CD4-positive, alpha-beta memory T cell (primary cell): ENCODE data around the gene MRTFA. TPM values are rescaled to one million over a fixed set of nuclear protein-coding genes. Genes with fewer than 3 reads are reported as not detected.
A peak's percentile ranks its signal among the peaks of the same experiment; 100 is the strongest.
"Not testable (repeated sequence)": the region's sequence is repeated elsewhere in the genome, so short reads cannot be mapped to it uniquely, and the experiment has no call there.

Experiments
- CTCF ChIA-PET: fragments of 350-600 bp; sonication (Branson Sonifier 250); formaldehyde crosslinking; loops from one replicate; lab custom pipeline; 2021; ENCODE audit warnings: inconsistent platforms; ENCODE audit not compliant: partially characterized antibody; lab: Charles Lee
- POLR2A ChIA-PET: fragments of 350-600 bp; sonication (Branson Sonifier 250); formaldehyde crosslinking; loops from one replicate; lab custom pipeline; 2021; ENCODE audit not compliant: partially characterized antibody; lab: Charles Lee
- DNase-seq, 5 donors: peaks; one replicate each; pipeline versions ENCODE4 v3.0.0 to v3.0.0-alpha.2; 2020 to 2022; ENCODE audit warnings: mixed read lengths in 1 of 5
- H3K27ac ChIP-seq: one replicate; pipeline ENCODE4 v1.7.0; 2013; ENCODE audit warnings: low read depth, low read length
- H3K27me3 ChIP-seq: 2 replicates; pipeline ENCODE4 v1.7.0; 2013; ENCODE audit warnings: mild to moderate bottlenecking, low read length, moderate library complexity; ENCODE audit not compliant: insufficient read depth
- H3K36me3 ChIP-seq: 2 replicates; pipeline ENCODE4 v1.7.0; 2013; ENCODE audit warnings: mild to moderate bottlenecking, low read length, moderate library complexity; ENCODE audit not compliant: insufficient read depth
- H3K4me1 ChIP-seq: 2 replicates; pipeline ENCODE4 v1.7.0; 2013; ENCODE audit warnings: mild to moderate bottlenecking, low read length, moderate library complexity; ENCODE audit not compliant: insufficient read depth
- H3K4me3 ChIP-seq, 2 donors: one replicate each; pipeline ENCODE4 v1.7.0; 2013; ENCODE audit warnings: low read length in 2 of 2, mild to moderate bottlenecking in 1 of 2
- H3K9me3 ChIP-seq, 2 donors: one replicate each; pipeline ENCODE4 v1.7.0; 2013; ENCODE audit warnings: low read length in 2 of 2, control low read depth in 1 of 2; ENCODE audit not compliant: control insufficient read depth in 1 of 2
- H3K27ac Mint-ChIP-seq, 7 donors: one replicate each; pipeline ENCODE4 v1.8.0; 2020 to 2021; ENCODE audit warnings: mixed read lengths in 7 of 7, mild to moderate bottlenecking in 6 of 7, inconsistent platforms in 3 of 7, moderate library complexity in 3 of 7
- H3K27me3 Mint-ChIP-seq, 2 donors: one replicate each; pipeline ENCODE4 v1.8.0; 2020 to 2021; ENCODE audit warnings: mixed read lengths in 2 of 2
- H3K36me3 Mint-ChIP-seq, 2 donors: one replicate each; pipeline ENCODE4 v1.8.0; 2020 to 2021; ENCODE audit warnings: mixed read lengths in 2 of 2, inconsistent platforms in 1 of 2, mild to moderate bottlenecking in 1 of 2
- H3K4me1 Mint-ChIP-seq, 4 donors: one replicate each; pipeline ENCODE4 v1.8.0; 2020 to 2021; ENCODE audit warnings: mixed read lengths in 4 of 4, mild to moderate bottlenecking in 1 of 4
- H3K4me3 Mint-ChIP-seq, 8 donors: one replicate each; pipeline ENCODE4 v1.8.0; 2020 to 2021; ENCODE audit warnings: mixed read lengths in 8 of 8, mild to moderate bottlenecking in 7 of 8, moderate library complexity in 6 of 8, inconsistent platforms in 3 of 8
- H3K9me3 Mint-ChIP-seq, 8 donors: one replicate each; pipeline ENCODE4 v1.8.0; 2020 to 2021; ENCODE audit warnings: mixed read lengths in 8 of 8, mild to moderate bottlenecking in 5 of 8, inconsistent platforms in 3 of 8, moderate library complexity in 1 of 8
- intact Hi-C: fragments of 100-400 bp; cut with micrococcal nuclease; formaldehyde crosslinking; loops from one replicate; pipeline ENCODE4 v1.15.1; 2023
- polyA plus RNA-seq, 2 donors: library from polyadenylated mRNA; unstranded; fragments of 300-500 nt; fragmentation: Illumina TruSeq; gene quantifications; one replicate each; pipeline ENCODE4 v1.2.3, GENCODE V29; 2021
- total RNA-seq, 2 experiments: library from RNA; stranded (reverse); gene quantifications; one replicate each; pipeline ENCODE4 v1.2.3, GENCODE V29; 2021

MRTFA gene
- total and polyA plus RNA-seq, 4 experiments from 2014 or later = 5.3 to 91.6 (median 50.9) TPM

DNA sequence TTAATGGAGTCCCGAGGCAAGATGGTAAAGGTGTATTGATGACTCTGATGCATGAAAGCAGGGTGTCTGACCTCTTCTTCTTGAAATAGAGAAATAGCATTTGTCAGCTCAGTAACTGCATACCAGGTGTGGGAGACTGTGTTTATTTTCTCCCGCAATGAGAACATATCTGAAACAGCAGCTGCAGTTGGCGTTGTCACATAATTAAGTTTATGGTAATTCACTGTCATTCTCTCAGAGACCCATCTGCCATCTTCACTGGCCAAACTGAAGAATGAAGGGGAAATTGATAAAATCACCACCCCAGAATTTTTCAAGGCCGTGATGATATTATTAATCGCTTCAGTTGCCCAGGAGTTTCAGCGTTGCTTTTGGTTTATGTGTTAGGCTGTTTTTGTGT lies 22.6 kb upstream of the MRTFA start:
- Histone ChIP-seq H3K27me3 (no peaks in the 10 kb centered on the region), H3K4me3 (no peak overlapping the region), H3K9me3 (no peaks in the 10 kb centered on the region), H3K27ac (no peak overlapping the region), H3K36me3 (no peaks in the 10 kb centered on the region), H3K4me1 (no peaks in the 10 kb centered on the region)
- no peaks in the 10 kb centered on the region for H3K27me3 Mint-ChIP-seq
- ChIA-PET POLR2A (interaction anchor here (0.6 kb wide), 1 partner anchor 14 kb away, joined by 5 read pairs; no protein-coding TSS in a partner anchor), CTCF (no interaction called here)
- H3K4me1 Mint-ChIP-seq = peaks cover 0 to 3% (median 0%) of the 10 kb centered on the region in 4 donors
- no peak for DNase-seq
- no peaks in the 10 kb centered on the region for H3K9me3 Mint-ChIP-seq
- H3K36me3 Mint-ChIP-seq = no peaks in the 10 kb centered on the region
- peak overlapping the region in 1 of 8 donors; percentile 33 for H3K4me3 Mint-ChIP-seq
- H3K27ac Mint-ChIP-seq = no peak overlapping the region
- intact Hi-C loops = no loop called here

DNA sequence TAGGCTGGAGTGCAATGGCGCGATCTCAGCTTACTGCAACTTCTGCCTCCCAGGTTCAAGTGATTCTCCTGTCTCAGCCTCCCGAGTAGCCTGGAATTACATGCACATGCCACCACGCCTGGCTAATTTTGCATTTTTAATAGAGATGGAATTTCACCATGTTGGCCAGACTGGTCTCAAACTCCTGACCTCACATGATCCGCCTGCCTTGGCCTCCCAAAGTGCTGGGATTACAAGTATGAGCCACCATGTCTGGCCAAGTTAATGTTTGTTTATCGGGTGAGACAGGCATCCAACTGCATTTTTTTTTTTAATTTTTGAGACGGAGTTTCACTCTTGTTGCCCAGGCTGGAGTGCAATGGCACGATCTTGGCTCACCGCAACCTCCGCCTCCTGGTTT lies 20.1 kb upstream of the MRTFA start:
- H3K4me1 Mint-ChIP-seq, intact Hi-C loops, H3K9me3 ChIP-seq, H3K4me3 ChIP-seq, H3K4me1 ChIP-seq, POLR2A ChIA-PET, H3K36me3 Mint-ChIP-seq, DNase-seq, H3K27ac Mint-ChIP-seq, H3K27me3 ChIP-seq, H3K27me3 Mint-ChIP-seq, H3K4me3 Mint-ChIP-seq, H3K36me3 ChIP-seq, H3K27ac ChIP-seq, H3K9me3 Mint-ChIP-seq: not testable (repeated sequence)
- CTCF ChIA-PET = interaction anchor here (0.7 to 1.9 kb wide), 3 partner anchors 11 to 792 kb away, joined by 3 to 10 read pairs (median 5); no protein-coding TSS in a partner anchor

DNA sequence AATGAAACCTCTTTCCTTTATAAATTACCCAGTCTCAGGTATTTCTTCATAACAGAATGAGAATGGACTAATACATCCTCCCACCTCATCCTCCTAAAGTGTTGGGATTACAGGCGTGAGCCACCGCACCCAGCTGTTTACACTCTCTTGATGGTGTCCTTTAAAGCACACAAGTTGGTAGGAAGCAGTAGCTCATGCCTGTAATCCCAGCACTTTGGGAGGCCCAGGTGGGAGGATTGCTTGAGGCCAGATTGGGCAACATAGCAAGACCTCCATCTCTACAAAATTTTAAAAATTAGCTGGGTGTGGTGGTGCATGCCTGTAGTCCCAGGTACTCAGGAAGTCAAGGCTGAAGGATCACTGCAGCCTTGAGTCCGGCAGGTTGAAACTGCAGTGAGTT lies 19.4 kb upstream of the MRTFA start:
- H3K4me1 Mint-ChIP-seq = peaks cover 5 to 16% (median 8%) of the 10 kb centered on the region in 4 donors
- H3K4me3 ChIP-seq, H3K36me3 Mint-ChIP-seq, H3K9me3 Mint-ChIP-seq, H3K9me3 ChIP-seq, H3K27ac ChIP-seq, H3K27ac Mint-ChIP-seq, H3K36me3 ChIP-seq, H3K27me3 ChIP-seq, POLR2A ChIA-PET, intact Hi-C loops, H3K4me1 ChIP-seq, H3K27me3 Mint-ChIP-seq, DNase-seq, H3K4me3 Mint-ChIP-seq: not testable (repeated sequence)
- CTCF ChIA-PET = interaction anchor here (1.9 kb wide), 1 partner anchor 10 kb away, joined by 10 read pairs; no protein-coding TSS in a partner anchor

DNA sequence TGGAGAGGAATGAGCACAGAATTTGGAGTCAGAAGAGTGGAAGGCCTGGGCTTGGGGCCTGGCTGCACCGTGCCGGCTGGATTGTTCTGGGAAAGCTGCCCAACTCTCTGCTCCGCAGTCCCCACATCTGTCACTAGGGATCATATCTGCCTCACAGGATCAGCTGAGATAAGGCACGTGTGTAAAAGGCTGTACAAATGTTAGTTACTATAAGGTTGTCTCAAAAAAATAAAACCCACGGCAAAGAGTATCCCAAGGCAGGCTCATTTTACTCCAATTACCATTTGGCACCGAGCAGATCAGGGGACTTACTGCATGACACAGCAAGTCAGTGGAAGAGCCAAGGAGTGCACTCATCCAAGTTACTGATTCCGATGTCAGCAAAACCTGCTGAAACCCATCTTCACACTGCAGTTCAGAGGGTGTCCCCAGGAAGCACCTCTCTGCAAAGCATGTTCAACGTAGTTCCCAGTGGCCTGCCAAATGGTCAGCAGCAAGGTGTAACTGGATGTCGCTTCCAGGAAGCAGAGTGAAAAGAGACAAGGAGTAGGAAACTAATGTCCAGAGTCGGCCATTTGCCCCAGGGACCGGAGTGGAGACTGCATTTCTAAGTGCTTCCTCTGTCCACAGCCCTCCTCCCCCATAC lies 18.1 kb upstream of the MRTFA start:
- POLR2A ChIA-PET = interaction anchor here (0.6 kb wide), 1 partner anchor 181 kb away, joined by 3 read pairs; no protein-coding TSS in a partner anchor

DNA sequence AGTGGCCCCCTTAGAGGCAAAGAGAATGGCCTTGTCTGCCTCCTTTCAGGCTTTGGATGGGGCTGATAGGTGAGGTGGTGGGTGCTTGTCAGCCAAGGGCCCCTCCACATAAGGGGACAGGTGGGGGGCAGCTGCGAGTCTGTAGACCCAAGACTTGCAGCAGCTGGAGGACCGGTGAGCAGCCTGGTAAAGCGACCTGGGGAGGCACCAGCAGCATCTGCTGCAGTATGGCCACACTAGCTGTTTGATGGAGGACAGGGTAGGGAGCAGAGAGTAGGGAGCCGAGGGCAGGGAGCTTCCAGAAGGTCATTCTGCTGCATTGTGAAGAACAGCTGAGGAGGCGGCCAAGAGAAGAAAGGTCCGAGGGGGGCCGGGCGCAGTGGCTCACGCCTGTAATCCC lies 16.8 kb upstream of the MRTFA start:
- CTCF ChIA-PET = interaction anchor here (0.7 to 1.1 kb wide), 2 partner anchors 30 to 126 kb away, joined by 3 to 4 read pairs; no protein-coding TSS in a partner anchor

More for the DNA sequence above, 18.1 kb upstream of the MRTFA start:
- Histone ChIP-seq H3K27me3 (no peaks in the 10 kb centered on the region), H3K4me3 (no peak overlapping the region), H3K27ac (no peak overlapping the region), H3K9me3 (no peaks in the 10 kb centered on the region), H3K36me3 (no peaks in the 10 kb centered on the region), H3K4me1 (peaks cover 4% of the 10 kb centered on the region)
- no peak for DNase-seq
- intact Hi-C loops = no loop called here
- Mint-ChIP-seq H3K4me1 (peaks cover 5 to 18% (median 8%) of the 10 kb centered on the region in 4 donors), H3K27me3 (no peaks in the 10 kb centered on the region), H3K9me3 (no peaks in the 10 kb centered on the region), H3K4me3 (no peak overlapping the region), H3K27ac (peak overlapping the region in 2 of 7 donors; percentile 18 to 30), H3K36me3 (no peaks in the 10 kb centered on the region)
- CTCF ChIA-PET = interaction anchor here (1.3 to 1.9 kb wide), 2 partner anchors 9 to 130 kb away, joined by 3 to 10 read pairs; no protein-coding TSS in a partner anchor

DNA sequence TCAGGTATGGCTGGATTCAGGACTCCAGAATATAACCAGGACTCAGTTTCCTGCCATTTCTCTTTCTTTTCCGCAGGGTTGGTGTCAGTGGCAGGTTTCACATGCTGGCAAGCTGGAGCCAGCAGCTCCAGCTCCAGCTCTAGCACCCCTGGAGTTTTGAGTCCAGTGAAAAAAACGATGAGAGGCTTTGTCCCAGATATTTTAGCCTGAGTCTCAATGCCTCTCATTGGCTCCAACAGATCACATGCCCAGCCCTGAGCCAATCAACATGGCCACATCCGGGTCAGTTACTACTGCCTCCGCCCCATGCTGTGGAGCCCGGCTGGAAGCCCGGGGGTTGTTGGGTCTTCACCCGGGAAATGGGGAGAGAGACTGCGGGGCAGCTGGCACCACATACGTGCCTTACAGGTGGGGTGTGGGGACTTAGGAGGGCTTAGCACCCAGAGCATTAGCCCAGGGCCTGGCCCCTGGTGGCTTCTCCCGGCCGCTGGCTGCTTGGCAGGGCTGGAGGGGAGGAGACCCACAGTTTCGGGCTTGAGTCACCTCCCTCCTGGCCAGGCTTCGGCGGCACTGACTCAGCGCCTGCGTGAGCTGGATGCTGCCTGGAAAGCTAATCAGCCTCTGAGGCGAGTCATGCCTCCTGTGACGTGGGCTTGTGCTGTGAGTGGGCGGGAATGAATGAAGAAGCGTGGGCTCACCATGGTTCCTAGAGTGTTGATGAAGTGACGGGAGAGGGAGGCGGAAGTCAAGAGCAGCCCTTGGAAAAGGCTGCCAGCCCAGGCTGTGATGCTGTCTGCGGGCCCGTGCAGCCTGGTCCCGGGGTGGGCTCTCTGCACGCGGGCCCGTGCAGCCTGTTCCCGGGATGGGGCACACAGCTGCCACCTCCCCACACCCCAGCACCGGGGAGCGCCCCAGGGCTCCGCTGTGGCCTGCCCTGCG lies 15.3 kb upstream of the MRTFA start:
- Mint-ChIP-seq H3K4me3 (peak overlapping the region; percentile 78 to 92 (median 88)), H3K27ac (peak overlapping the region; percentile 61 to 94 (median 91)), H3K4me1 (peaks cover 7 to 18% (median 12%) of the 10 kb centered on the region in 4 donors), H3K9me3 (no peaks in the 10 kb centered on the region), H3K36me3 (no peaks in the 10 kb centered on the region), H3K27me3 (no peaks in the 10 kb centered on the region)
- ChIA-PET CTCF (interaction anchor here (1.0 to 2.2 kb wide), 6 partner anchors 31 to 247 kb away, joined by 3 to 16 read pairs (median 5); no protein-coding TSS in a partner anchor), POLR2A (interaction anchor here (0.6 to 2.0 kb wide), 4 partner anchors 15 to 79 kb away, joined by 3 to 10 read pairs (median 4); partner anchors contain the start of gene MRTFA)
- peak overlapping the region; percentile 60 for H3K27ac ChIP-seq
- H3K36me3 ChIP-seq = no peaks in the 10 kb centered on the region
- no peaks in the 10 kb centered on the region for H3K9me3 ChIP-seq
- H3K4me3 ChIP-seq = peak overlapping the region in 1 of 2 donors; percentile 62
- intact Hi-C loops = no loop called here
- peak; percentile 72 to 89 (median 76) for DNase-seq
- H3K4me1 ChIP-seq = peaks cover 4% of the 10 kb centered on the region
- no peaks in the 10 kb centered on the region for H3K27me3 ChIP-seq

More for the DNA sequence above, 16.8 kb upstream of the MRTFA start:
- POLR2A ChIA-PET = no interaction called here
- Mint-ChIP-seq H3K36me3 (no peaks in the 10 kb centered on the region), H3K27ac (peak overlapping the region in 2 of 7 donors; percentile 29 to 42), H3K4me1 (peaks cover 5 to 18% (median 10%) of the 10 kb centered on the region in 4 donors), H3K9me3 (no peaks in the 10 kb centered on the region), H3K4me3 (no peak overlapping the region), H3K27me3 (no peaks in the 10 kb centered on the region)
- Histone ChIP-seq H3K36me3 (no peaks in the 10 kb centered on the region), H3K4me1 (peaks cover 4% of the 10 kb centered on the region), H3K9me3 (no peaks in the 10 kb centered on the region), H3K27ac (no peak overlapping the region), H3K27me3 (no peaks in the 10 kb centered on the region), H3K4me3 (no peak overlapping the region)
- intact Hi-C loops = no loop called here
- no peak for DNase-seq
